SK-N-SH treated with all-trans-retinoic acid at 6 μM for 48 hours (cell line): ENCODE results near the gene ARIH2.

Experiments used
- ATAC-seq: fragments of 200-7000 bp; cut with Tn5 transposase; 3 replicates; pipeline ENCODE4 v1.9.1; 2020; ENCODE audit warnings: mild to moderate bottlenecking, moderate library complexity
- ARNTL ChIP-seq: fragments of 450-650 bp; formaldehyde crosslinking; IDR thresholded peaks from 2 replicates; pipeline ENCODE4 v1.5.0; 2020; ENCODE audit warnings: low read depth, mild to moderate bottlenecking, moderate library complexity, borderline replicate concordance
- BACH2 ChIP-seq: fragments of 250-450 bp; sonication (Bioruptor Pico); IDR thresholded peaks from 2 replicates; pipeline ENCODE4 v1.9.0; 2021; ENCODE audit warnings: mild to moderate bottlenecking, borderline replicate concordance
- CREB5 ChIP-seq: fragments of 250-450 bp; sonication (Bioruptor Pico); IDR thresholded peaks from 2 replicates; pipeline ENCODE4 v1.5.1; 2020; ENCODE audit warnings: low read depth, mild to moderate bottlenecking, moderate library complexity
- CSDC2 ChIP-seq: fragments of 250-450 bp; sonication (Bioruptor Pico); IDR thresholded peaks from 2 replicates; pipeline ENCODE4 v1.5.0; 2020; ENCODE audit warnings: mild to moderate bottlenecking, moderate library complexity
- ESRRG ChIP-seq: fragments of 250-450 bp; sonication (Bioruptor Pico); IDR thresholded peaks from 2 replicates; pipeline ENCODE4 v1.6.1; 2021; ENCODE audit warnings: mild to moderate bottlenecking
- ISL1 ChIP-seq: fragments of 250-450 bp; sonication (Bioruptor Pico); IDR thresholded peaks from 2 replicates; pipeline ENCODE4 v2.1.2; 2022; ENCODE audit warnings: mild to moderate bottlenecking, moderate library complexity
- OSR1 ChIP-seq: fragments of 250-450 bp; sonication (Bioruptor Pico); IDR thresholded peaks from 2 replicates; pipeline ENCODE4 v1.8.0; 2022; ENCODE audit warnings: moderate library complexity, mild to moderate bottlenecking, inconsistent platforms
- PATZ1 ChIP-seq: fragments of 250-450 bp; sonication (Bioruptor Pico); IDR thresholded peaks from 2 replicates; pipeline ENCODE4 v1.8.0; 2020; ENCODE audit warnings: mild to moderate bottlenecking, moderate library complexity, borderline replicate concordance
- PPARA ChIP-seq: fragments of 250-450 bp; sonication (Bioruptor Pico); IDR thresholded peaks from 2 replicates; pipeline ENCODE4 v1.5.0; 2020; ENCODE audit warnings: mild to moderate bottlenecking, borderline replicate concordance
- RARB ChIP-seq: fragments of 250-450 bp; sonication (Bioruptor Pico); IDR thresholded peaks from 2 replicates; pipeline ENCODE4 v1.8.0; 2021; ENCODE audit warnings: mild to moderate bottlenecking, moderate library complexity
- SNAI2 ChIP-seq: fragments of 250-450 bp; sonication (Bioruptor Pico); IDR thresholded peaks from 2 replicates; pipeline ENCODE4 v1.5.0; 2020; ENCODE audit warnings: mild to moderate bottlenecking, moderate library complexity
- TCF4 ChIP-seq: fragments of 250-450 bp; sonication (Bioruptor Pico); IDR thresholded peaks from 2 replicates; pipeline ENCODE4 v1.8.0; 2021; ENCODE audit warnings: mild to moderate bottlenecking, moderate library complexity, borderline replicate concordance
- TOX ChIP-seq: fragments of 250-450 bp; sonication (Bioruptor Pico); IDR thresholded peaks from 2 replicates; pipeline ENCODE4 v1.8.0; 2021; ENCODE audit warnings: mild to moderate bottlenecking, moderate library complexity, borderline replicate concordance
- TSHZ2 ChIP-seq: fragments of 250-450 bp; sonication (Bioruptor Pico); IDR thresholded peaks from 2 replicates; pipeline ENCODE4 v1.5.0; 2020; ENCODE audit warnings: mild to moderate bottlenecking, moderate library complexity
- ZC3H10 ChIP-seq: fragments of 250-450 bp; sonication (Bioruptor Pico); IDR thresholded peaks from 2 replicates; pipeline ENCODE4 v1.5.1; 2021; ENCODE audit warnings: mild to moderate bottlenecking, moderate library complexity
- ZFP30 ChIP-seq: fragments of 450-650 bp; formaldehyde crosslinking; IDR thresholded peaks from 2 replicates; pipeline ENCODE4 v1.5.0; 2022; ENCODE audit warnings: mild to moderate bottlenecking, moderate library complexity
- ZNF70 ChIP-seq: fragments of 450-650 bp; formaldehyde crosslinking; IDR thresholded peaks from 2 replicates; pipeline ENCODE4 v1.5.0; 2020; ENCODE audit warnings: mild to moderate bottlenecking, moderate library complexity
- TF ChIP-seq, protein P1 (sequence below): fragments of 250-450 bp; sonication (Bioruptor Pico); IDR thresholded peaks from 2 replicates; pipeline ENCODE4 v1.8.0; 2021; ENCODE audit warnings: low read depth, mild to moderate bottlenecking, moderate library complexity, borderline replicate concordance
- TF ChIP-seq, protein P2 (sequence below): fragments of 250-450 bp; sonication (Bioruptor Pico); IDR thresholded peaks from 2 replicates; pipeline ENCODE4 v1.5.1; 2021; ENCODE audit warnings: mild to moderate bottlenecking, moderate library complexity

ARIH2 gene

GRCh38 chr3:48991851-48992545 lies 73.4 kb downstream of the ARIH2 start (continued):
- TF ChIP-seq TSHZ2 (no peak), OSR1 (no peak), ZC3H10 (CRISPR knock-in tag) (no peak)
- TF ChIP-seq, all 23 proteins: peak for 0

GRCh38 chr3:48993834-48994233 lies 75.2 kb downstream of the ARIH2 start:
- TF ChIP-seq RARB (CRISPR knock-in tag) = no peak
- TF ChIP-seq BACH2 (CRISPR knock-in tag) = no peak
- TF ChIP-seq PATZ1 (CRISPR knock-in tag) = no peak
- no peak for TF ChIP-seq CSDC2 (CRISPR knock-in tag)
- no peak for TF ChIP-seq ZC3H10 (CRISPR knock-in tag)
- no peak for TF ChIP-seq ZNF70 (CRISPR knock-in tag)
- no peak for TF ChIP-seq ISL1 (CRISPR knock-in tag)
- TF ChIP-seq TOX (CRISPR knock-in tag) = no peak
- TF ChIP-seq TSHZ2 = no peak
- TF ChIP-seq PPARA (CRISPR knock-in tag) = no peak
- no peak for TF ChIP-seq CREB5
- TF ChIP-seq TCF4 (CRISPR knock-in tag) = no peak
- TF ChIP-seq, protein P1, sequence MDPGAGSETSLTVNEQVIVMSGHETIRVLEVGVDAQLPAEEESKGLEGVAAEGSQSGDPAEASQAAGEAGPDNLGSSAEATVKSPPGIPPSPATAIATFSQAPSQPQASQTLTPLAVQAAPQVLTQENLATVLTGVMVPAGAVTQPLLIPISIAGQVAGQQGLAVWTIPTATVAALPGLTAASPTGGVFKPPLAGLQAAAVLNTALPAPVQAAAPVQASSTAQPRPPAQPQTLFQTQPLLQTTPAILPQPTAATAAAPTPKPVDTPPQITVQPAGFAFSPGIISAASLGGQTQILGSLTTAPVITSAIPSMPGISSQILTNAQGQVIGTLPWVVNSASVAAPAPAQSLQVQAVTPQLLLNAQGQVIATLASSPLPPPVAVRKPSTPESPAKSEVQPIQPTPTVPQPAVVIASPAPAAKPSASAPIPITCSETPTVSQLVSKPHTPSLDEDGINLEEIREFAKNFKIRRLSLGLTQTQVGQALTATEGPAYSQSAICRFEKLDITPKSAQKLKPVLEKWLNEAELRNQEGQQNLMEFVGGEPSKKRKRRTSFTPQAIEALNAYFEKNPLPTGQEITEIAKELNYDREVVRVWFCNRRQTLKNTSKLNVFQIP (CRISPR knock-in tag) = no peak
- no peak for TF ChIP-seq ZFP30 (CRISPR knock-in tag)
- TF ChIP-seq ARNTL = no peak
- TF ChIP-seq, protein P2, sequence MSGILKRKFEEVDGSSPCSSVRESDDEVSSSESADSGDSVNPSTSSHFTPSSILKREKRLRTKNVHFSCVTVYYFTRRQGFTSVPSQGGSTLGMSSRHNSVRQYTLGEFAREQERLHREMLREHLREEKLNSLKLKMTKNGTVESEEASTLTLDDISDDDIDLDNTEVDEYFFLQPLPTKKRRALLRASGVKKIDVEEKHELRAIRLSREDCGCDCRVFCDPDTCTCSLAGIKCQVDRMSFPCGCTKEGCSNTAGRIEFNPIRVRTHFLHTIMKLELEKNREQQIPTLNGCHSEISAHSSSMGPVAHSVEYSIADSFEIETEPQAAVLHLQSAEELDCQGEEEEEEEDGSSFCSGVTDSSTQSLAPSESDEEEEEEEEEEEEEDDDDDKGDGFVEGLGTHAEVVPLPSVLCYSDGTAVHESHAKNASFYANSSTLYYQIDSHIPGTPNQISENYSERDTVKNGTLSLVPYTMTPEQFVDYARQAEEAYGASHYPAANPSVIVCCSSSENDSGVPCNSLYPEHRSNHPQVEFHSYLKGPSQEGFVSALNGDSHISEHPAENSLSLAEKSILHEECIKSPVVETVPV (CRISPR knock-in tag) = no peak
- no peak for TF ChIP-seq ESRRG (CRISPR knock-in tag)
- TF ChIP-seq SNAI2 (CRISPR knock-in tag) = no peak
- no peak for ATAC-seq
